HL-60/S4 treated with phorbol 12-myristate 13-acetate at 8.2 ng/mL for 4 days and 3 days (cell line): ENCODE results near the gene TRIO.

ENCODE experiments used
- in situ Hi-C: fragments of 300-500 bp; cut with MboI; formaldehyde crosslinking; loops from 2 replicates; pipeline ENCODE4 v1.15.0; 2022; ENCODE audit warnings: low sequenced_read_pairs

Gene TRIO

GRCh38 chr5:14460844-14461398 lies 317.8 kb downstream of the TRIO start:
- in situ Hi-C loops = no loop called here

GRCh38 chr5:14462681-14463080 lies 319.5 kb downstream of the TRIO start:
- in situ Hi-C loops = no loop called here

GRCh38 chr5:14463629-14464028 lies 320.5 kb downstream of the TRIO start:
- in situ Hi-C loops = no loop called here

GRCh38 chr5:14464096-14464495 lies 321.0 kb downstream of the TRIO start:
- in situ Hi-C loops = no loop called here

- in situ Hi-C loops = no loop called here
These were observed 321.5 kb downstream of the TRIO start for GRCh38 chr5:14464671-14465070.

GRCh38 chr5:14465116-14465515 lies 322.0 kb downstream of the TRIO start:
- in situ Hi-C loops = no loop called here

- in situ Hi-C loops = no loop called here
These were observed 322.6 kb downstream of the TRIO start for GRCh38 chr5:14465776-14466175.

GRCh38 chr5:14467251-14467650 lies 324.1 kb downstream of the TRIO start:
- in situ Hi-C loops = no loop called here

- in situ Hi-C loops = no loop called here
These were observed 324.7 kb downstream of the TRIO start for GRCh38 chr5:14467886-14468285.

GRCh38 chr5:14469551-14470377 lies 326.6 kb downstream of the TRIO start:
- in situ Hi-C loops = no loop called here

- in situ Hi-C loops = no loop called here
These were observed 328.4 kb downstream of the TRIO start for GRCh38 chr5:14471507-14471906.

- in situ Hi-C loops = no loop called here
These were observed 329.9 kb downstream of the TRIO start for GRCh38 chr5:14472986-14473567.

GRCh38 chr5:14475045-14475444 lies 331.9 kb downstream of the TRIO start:
- in situ Hi-C loops = no loop called here

GRCh38 chr5:14476786-14477435 lies 333.8 kb downstream of the TRIO start:
- in situ Hi-C loops = no loop called here

- in situ Hi-C loops = no loop called here
These were observed 336.1 kb downstream of the TRIO start for GRCh38 chr5:14479143-14479696.

- in situ Hi-C loops = no loop called here
These were observed 338.2 kb downstream of the TRIO start for GRCh38 chr5:14481349-14481748.

GRCh38 chr5:14482085-14482484 lies 338.9 kb downstream of the TRIO start:
- in situ Hi-C loops = no loop called here

GRCh38 chr5:14483504-14484157 lies 340.5 kb downstream of the TRIO start:
- in situ Hi-C loops = no loop called here

GRCh38 chr5:14486486-14486885 lies 343.3 kb downstream of the TRIO start:
- in situ Hi-C loops = no loop called here

- in situ Hi-C loops = no loop called here
These were observed 344.1 kb downstream of the TRIO start for GRCh38 chr5:14486996-14487896.
